Panc1 (cell line): ENCODE results near the gene C2CD4A. TPM values are rescaled to one million over a fixed set of nuclear protein-coding genes. Genes with fewer than 3 reads are reported as not detected.

Experiments used
- ATAC-seq: fragments of 200-7000 bp; cut with Tn5 transposase; 2 replicates; pipeline ENCODE4 v1.9.1; 2020; ENCODE audit warnings: mild to moderate bottlenecking, moderate library complexity
- BruUV-seq: library from RNA; stranded (reverse); fragments of 400-500 nt; replicated peaks from 2 replicates; lab custom pipeline; 2021; lab: Mats Ljungman, UMichigan
- CTCF ChIA-PET: fragments of 300-600 bp; sonication (Branson Sonifier 250); formaldehyde crosslinking; loops from one replicate; lab custom pipeline; 2022; ENCODE audit warnings: antibody characterized with exemption; lab: Charles Lee
- POLR2A ChIA-PET: fragments of 300-600 bp; sonication (Branson Sonifier 250); formaldehyde crosslinking; loops from one replicate; lab custom pipeline; 2022; ENCODE audit warnings: antibody characterized with exemption; lab: Charles Lee
- DNase-seq: peaks from one replicate; pipeline ENCODE4 v3.0.0-alpha.2; 2010; ENCODE audit warnings: low read depth, low spot score
- H3K27ac ChIP-seq: 2 replicates; pipeline ENCODE4 v1.5.1; 2011; ENCODE audit warnings: mild to moderate bottlenecking, low read length, inconsistent platforms
- H3K27me3 ChIP-seq: fragments of 200-500 bp; sonication (Bioruptor generic); 2 replicates; pipeline ENCODE4 v1.6.0; 2014; ENCODE audit warnings: low read length, inconsistent platforms; ENCODE audit not compliant: control insufficient read depth, insufficient read depth
- H3K36me3 ChIP-seq: fragments of 200-500 bp; sonication (Bioruptor generic); 2 replicates; pipeline ENCODE4 v1.5.1; 2014; ENCODE audit warnings: inconsistent platforms, mild to moderate bottlenecking, low read length, moderate library complexity; ENCODE audit not compliant: control insufficient read depth, insufficient read depth
- H3K4me1 ChIP-seq: 2 replicates; pipeline ENCODE4 v1.5.1; 2011; ENCODE audit warnings: inconsistent platforms, mild to moderate bottlenecking, low read length, moderate library complexity; ENCODE audit not compliant: control insufficient read depth, insufficient read depth
- H3K4me3 ChIP-seq, 2 experiments: 2 replicates each; pipeline ENCODE4 v1.5.1; 2011 to 2012; ENCODE audit warnings: low read depth in 2 of 2, low read length in 2 of 2, mild to moderate bottlenecking in 2 of 2, inconsistent platforms in 1 of 2, moderate library complexity in 1 of 2
- H3K9me3 ChIP-seq: fragments of 200-500 bp; sonication (Bioruptor generic); 2 replicates; pipeline ENCODE4 v1.5.1; 2014; ENCODE audit warnings: low read depth, mild to moderate bottlenecking, inconsistent platforms, low read length, moderate library complexity; ENCODE audit not compliant: control insufficient read depth, insufficient read depth
- POLR2AphosphoS5 ChIP-seq: IDR thresholded peaks from 2 replicates; pipeline ENCODE4 v1.6.1; 2012; ENCODE audit warnings: mild to moderate bottlenecking, low read depth, low read length, moderate library complexity
- SIN3A ChIP-seq: IDR thresholded peaks from 2 replicates; pipeline ENCODE4 v1.6.1; 2012; ENCODE audit warnings: low read depth, mild to moderate bottlenecking, low read length, moderate library complexity, borderline replicate concordance; ENCODE audit not compliant: insufficient read depth
- TCF7L2 ChIP-seq: IDR thresholded peaks from 2 replicates; pipeline ENCODE4 v1.6.1; 2011; ENCODE audit warnings: mild to moderate bottlenecking, low read depth, low read length, inconsistent platforms
- in situ Hi-C: cut with HindIII; loops from 2 replicates; pipeline ENCODE4 v1.10.0; 2016; ENCODE audit warnings: low sequenced_read_pairs, low pct_unique_long_range_greater_than_20kb
- intact Hi-C: fragments of 100-400 bp; cut with micrococcal nuclease; formaldehyde crosslinking; loops from one replicate; pipeline ENCODE4 v1.10.0; 2022; ENCODE audit not compliant: unreplicated experiment
- total RNA-seq: library from RNA; stranded (reverse); gene quantifications from one replicate; pipeline ENCODE4 v1.2.1, GENCODE V29; 2021; ENCODE audit not compliant: unreplicated experiment
- TF ChIP-seq, protein P1 (sequence below), 2 experiments: IDR thresholded peaks; 2 replicates each; pipeline ENCODE4 v1.6.1; 2011 to 2012; ENCODE audit warnings: low read depth in 2 of 2, control low read depth in 1 of 2, low read length in 1 of 2, mild to moderate bottlenecking in 1 of 2, moderate library complexity in 1 of 2; ENCODE audit not compliant: insufficient read depth in 1 of 2
- TF ChIP-seq, protein P2 (sequence below): fragments of 450-650 bp; IDR thresholded peaks from 2 replicates; pipeline ENCODE4 v1.5.1; 2017; ENCODE audit warnings: mild to moderate bottlenecking

Gene C2CD4A
- total RNA-seq, 1 experiment from 2014 or later, result 0.15 TPM

DNA sequence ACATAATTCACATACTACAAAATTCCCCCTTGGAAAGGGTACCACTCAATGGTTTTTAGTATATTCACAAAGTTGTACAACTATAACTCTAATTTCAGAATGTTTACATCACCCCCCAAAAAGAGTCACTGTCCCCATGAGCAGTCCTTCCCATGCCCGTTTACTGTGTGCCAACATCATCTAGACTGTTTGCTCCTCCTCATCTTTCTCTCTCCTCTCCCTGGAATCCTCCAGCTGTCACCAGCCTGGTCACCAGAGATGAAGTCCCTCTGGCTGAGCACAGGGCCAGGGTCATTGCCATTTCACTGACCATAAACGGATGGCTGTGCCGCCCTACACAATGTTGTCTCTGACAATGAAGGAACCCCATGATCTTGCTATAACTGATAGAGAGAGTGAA lies 53.1 kb downstream of the C2CD4A start:
- intact Hi-C loops, result no loop called here
- TF ChIP-seq POLR2AphosphoS5 (no peak), TCF7L2 (no peak), SIN3A (no peak)
- TF ChIP-seq, protein P1, sequence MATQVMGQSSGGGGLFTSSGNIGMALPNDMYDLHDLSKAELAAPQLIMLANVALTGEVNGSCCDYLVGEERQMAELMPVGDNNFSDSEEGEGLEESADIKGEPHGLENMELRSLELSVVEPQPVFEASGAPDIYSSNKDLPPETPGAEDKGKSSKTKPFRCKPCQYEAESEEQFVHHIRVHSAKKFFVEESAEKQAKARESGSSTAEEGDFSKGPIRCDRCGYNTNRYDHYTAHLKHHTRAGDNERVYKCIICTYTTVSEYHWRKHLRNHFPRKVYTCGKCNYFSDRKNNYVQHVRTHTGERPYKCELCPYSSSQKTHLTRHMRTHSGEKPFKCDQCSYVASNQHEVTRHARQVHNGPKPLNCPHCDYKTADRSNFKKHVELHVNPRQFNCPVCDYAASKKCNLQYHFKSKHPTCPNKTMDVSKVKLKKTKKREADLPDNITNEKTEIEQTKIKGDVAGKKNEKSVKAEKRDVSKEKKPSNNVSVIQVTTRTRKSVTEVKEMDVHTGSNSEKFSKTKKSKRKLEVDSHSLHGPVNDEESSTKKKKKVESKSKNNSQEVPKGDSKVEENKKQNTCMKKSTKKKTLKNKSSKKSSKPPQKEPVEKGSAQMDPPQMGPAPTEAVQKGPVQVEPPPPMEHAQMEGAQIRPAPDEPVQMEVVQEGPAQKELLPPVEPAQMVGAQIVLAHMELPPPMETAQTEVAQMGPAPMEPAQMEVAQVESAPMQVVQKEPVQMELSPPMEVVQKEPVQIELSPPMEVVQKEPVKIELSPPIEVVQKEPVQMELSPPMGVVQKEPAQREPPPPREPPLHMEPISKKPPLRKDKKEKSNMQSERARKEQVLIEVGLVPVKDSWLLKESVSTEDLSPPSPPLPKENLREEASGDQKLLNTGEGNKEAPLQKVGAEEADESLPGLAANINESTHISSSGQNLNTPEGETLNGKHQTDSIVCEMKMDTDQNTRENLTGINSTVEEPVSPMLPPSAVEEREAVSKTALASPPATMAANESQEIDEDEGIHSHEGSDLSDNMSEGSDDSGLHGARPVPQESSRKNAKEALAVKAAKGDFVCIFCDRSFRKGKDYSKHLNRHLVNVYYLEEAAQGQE (IDR thresholded peaks at IDR 0.05; ENCODE audit: insufficient read depth in 1 of 2, low read depth in 2 of 2, low read length in 1 of 2), result no peak
- TF ChIP-seq, protein P2, sequence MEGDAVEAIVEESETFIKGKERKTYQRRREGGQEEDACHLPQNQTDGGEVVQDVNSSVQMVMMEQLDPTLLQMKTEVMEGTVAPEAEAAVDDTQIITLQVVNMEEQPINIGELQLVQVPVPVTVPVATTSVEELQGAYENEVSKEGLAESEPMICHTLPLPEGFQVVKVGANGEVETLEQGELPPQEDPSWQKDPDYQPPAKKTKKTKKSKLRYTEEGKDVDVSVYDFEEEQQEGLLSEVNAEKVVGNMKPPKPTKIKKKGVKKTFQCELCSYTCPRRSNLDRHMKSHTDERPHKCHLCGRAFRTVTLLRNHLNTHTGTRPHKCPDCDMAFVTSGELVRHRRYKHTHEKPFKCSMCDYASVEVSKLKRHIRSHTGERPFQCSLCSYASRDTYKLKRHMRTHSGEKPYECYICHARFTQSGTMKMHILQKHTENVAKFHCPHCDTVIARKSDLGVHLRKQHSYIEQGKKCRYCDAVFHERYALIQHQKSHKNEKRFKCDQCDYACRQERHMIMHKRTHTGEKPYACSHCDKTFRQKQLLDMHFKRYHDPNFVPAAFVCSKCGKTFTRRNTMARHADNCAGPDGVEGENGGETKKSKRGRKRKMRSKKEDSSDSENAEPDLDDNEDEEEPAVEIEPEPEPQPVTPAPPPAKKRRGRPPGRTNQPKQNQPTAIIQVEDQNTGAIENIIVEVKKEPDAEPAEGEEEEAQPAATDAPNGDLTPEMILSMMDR, result no peak
- Histone ChIP-seq H3K4me1 (0 out of 2 replicates have a peak, but pooled peaks cover 4% of the 10 kb centered on the region), H3K9me3 (no peaks in the 10 kb centered on the region), H3K36me3 (no peaks in the 10 kb centered on the region), H3K27ac (no peak overlapping the region), H3K27me3 (no peaks in the 10 kb centered on the region), H3K4me3 (no peak overlapping the region)
- ChIA-PET CTCF (no interaction called here), POLR2A (no interaction called here)
- in situ Hi-C loops, result no loop called here
- BruUV-seq, result no TSS peak
- no peak for DNase-seq
- no peak for ATAC-seq

Other genes with a start within 250 kb of the C2CD4A start
- gene VPS13C, start 6.5 kb upstream of the C2CD4A start, total RNA-seq, result 47.3 TPM
- 0.26 TPM for gene C2CD4B, start 98.3 kb downstream of the C2CD4A start, total RNA-seq